ENCODE measurements around the gene SPAG5.

The SPAG5 gene

GRCh38 chr17:28585851-28586250, 13.0 kb downstream of the SPAG5 start:
- H3K4me3 ChIP-seq (ENCODE audit: low read length), result no peak overlapping the region
- no peak for TF ChIP-seq CTCF (conservative IDR thresholded peaks at IDR 0.05; ENCODE audit: low read length)
- DNase-seq (ENCODE audit: low read depth), result no peak

GRCh38 chr17:28584434-28584833, 14.4 kb downstream of the SPAG5 start:
- TF ChIP-seq CTCF (conservative IDR thresholded peaks at IDR 0.05; ENCODE audit: low read length), result no peak
- no peak overlapping the region for H3K4me3 ChIP-seq (ENCODE audit: low read length)
- no peak for DNase-seq (ENCODE audit: low read depth)

- no peak for DNase-seq (ENCODE audit: low read depth)
- TF ChIP-seq CTCF (conservative IDR thresholded peaks at IDR 0.05; ENCODE audit: low read length), result no peak
- H3K4me3 ChIP-seq (ENCODE audit: low read length), result no peak overlapping the region
Observed at GRCh38 chr17:28582513-28582912, 16.3 kb downstream of the SPAG5 start.

DNA sequence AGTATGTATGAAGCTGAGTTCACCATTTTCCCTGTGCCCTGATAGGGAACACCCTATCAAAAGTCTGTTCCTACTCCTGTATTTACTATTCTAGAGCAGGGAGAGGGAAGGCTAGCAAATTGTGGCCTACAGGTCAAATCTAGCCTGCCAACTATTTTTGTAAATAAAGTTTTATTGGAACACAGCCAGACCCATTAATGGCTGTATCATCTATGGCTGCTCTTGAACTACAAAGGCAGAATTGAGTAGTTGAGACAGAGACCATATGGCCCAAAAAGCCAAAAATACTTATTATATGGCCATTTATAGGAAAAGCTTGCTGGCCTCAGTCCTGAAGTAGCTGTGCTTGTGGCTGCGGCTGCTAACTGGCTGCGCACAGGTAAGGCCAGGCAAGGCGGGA, 17.9 kb downstream of the SPAG5 start:
- H3K4me3 ChIP-seq (ENCODE audit: low read length), result no peak overlapping the region
- TF ChIP-seq CTCF (conservative IDR thresholded peaks at IDR 0.05; ENCODE audit: low read length), result no peak
- DNase-seq (ENCODE audit: low read depth), result no peak

GRCh38 chr17:28579526-28579925, 19.3 kb downstream of the SPAG5 start:
- TF ChIP-seq CTCF (conservative IDR thresholded peaks at IDR 0.05; ENCODE audit: low read length), result no peak
- no peak overlapping the region for H3K4me3 ChIP-seq (ENCODE audit: low read length)
- no peak for DNase-seq (ENCODE audit: low read depth)

- DNase-seq (ENCODE audit: low read depth), result no peak
- no peak for TF ChIP-seq CTCF (conservative IDR thresholded peaks at IDR 0.05; ENCODE audit: low read length)
- no peak overlapping the region for H3K4me3 ChIP-seq (ENCODE audit: low read length)
Observed at GRCh38 chr17:28578246-28579195, 20.3 kb downstream of the SPAG5 start.

DNA sequence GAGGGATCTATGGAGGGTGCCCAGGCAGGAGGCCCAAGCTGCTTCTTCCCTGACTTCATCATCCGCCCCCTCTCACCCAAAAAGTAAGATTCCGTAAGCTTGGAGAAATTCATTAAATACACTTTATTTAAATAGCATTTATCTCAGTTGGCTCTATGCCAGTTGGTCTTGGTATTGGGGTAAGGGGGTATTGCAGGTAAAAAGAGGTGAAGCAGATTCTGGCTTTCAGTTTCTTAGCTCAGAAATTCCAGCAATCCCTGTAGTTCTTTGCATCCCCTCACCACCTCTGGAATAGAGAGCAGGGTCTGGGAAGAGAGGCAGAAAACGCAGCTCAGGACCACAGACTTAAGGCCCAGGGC, 21.4 kb downstream of the SPAG5 start:
- H3K4me3 ChIP-seq (ENCODE audit: low read length), result no peak overlapping the region
- no peak for TF ChIP-seq CTCF (conservative IDR thresholded peaks at IDR 0.05; ENCODE audit: low read length)

More for the DNA sequence above, 21.4 kb downstream of the SPAG5 start:
- no peak for DNase-seq (ENCODE audit: low read depth)

Data from AG10803 (cell line).